Hematopoietic multipotent progenitor cell treated with erythropoietin and hydrocortisone succinate and interleukin-3 and kit ligand, for 15 days (in vitro differentiated cells): ENCODE measurements around the gene KRTAP4-1.
"Not testable (repeated sequence)": the region's sequence is repeated elsewhere in the genome, so short reads cannot be mapped to it uniquely, and the experiment has no call there.

Experiments
- DNase-seq: peaks from one replicate; pipeline ENCODE4 v3.0.0-alpha.2; 2015; ENCODE audit warnings: low spot score

The KRTAP4-1 gene

GRCh38 chr17:41184480-41184961, at the start of gene KRTAP4-1:
KRTAP4-1 (minus strand) TSS chr17:41184911; CDS start chr17:41184854, 57 bp downstream.
- DNase-seq = no peak

DNA sequence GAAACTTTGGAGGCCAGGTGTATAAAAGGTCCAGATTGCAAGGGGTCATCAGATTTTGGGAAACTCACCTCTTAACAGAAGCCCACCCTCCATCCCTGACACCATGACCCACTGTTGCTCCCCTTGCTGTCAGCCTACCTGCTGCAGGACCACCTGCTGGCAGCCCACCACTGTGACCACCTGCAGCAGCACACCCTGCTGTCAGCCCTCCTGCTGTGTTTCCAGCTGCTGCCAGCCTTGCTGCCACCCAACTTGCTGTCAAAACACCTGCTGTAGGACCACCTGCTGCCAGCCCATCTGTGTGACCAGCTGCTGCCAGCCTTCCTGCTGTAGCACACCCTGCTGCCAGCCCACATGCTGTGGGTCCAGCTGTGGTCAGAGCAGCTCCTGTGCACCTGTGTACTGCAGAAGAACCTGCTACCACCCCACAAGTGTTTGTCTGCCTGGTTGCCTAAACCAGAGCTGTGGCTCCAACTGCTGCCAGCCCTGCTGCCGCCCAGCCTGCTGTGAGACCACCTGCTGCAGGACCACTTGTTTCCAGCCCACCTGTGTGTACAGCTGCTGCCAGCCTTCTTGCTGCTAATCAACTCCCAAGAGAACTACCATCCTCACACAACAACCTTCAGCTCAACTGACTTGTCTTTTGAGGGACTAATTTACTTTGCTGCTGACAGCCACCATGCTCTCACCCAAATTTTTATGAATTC, 47.8 kb upstream of the KRTAP4-1 start, which contains the start of gene KRTAP9-3:
Gene KRTAP9-3, plus strand, starts transcription at position 51 of the 707 bp plus-strand sequence. Its CDS starts 53 bp downstream, at position 104.
- DNase-seq = not testable (repeated sequence)

- no peak for DNase-seq
These were observed 47.0 kb upstream of the KRTAP4-1 start for GRCh38 chr17:41231731-41232130.

DNA sequence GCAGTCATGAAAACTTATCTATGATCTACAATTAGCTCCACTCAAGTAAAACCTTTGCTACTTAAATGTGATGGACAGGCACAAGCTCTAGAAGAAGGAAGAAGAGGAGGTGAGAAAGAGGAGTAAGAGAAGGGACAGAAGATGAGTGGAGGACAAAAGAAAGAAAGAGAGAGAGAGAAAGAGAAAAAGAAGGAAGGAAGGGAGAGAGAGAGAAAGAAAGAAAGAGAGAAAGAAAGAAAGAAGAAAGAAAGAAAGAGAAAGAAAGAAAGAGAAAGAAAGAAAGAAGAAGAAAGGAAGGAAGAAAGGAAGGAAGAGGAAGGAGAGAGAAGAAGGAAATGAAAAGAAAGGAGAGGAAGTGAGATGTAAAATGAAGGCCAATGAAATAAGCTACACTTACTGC, 45.4 kb upstream of the KRTAP4-1 start:
- DNase-seq = no peak

- DNase-seq = not testable (repeated sequence)
These were observed 41.9 kb upstream of the KRTAP4-1 start, which contains the start of gene KRTAP9-2 for GRCh38 chr17:41226598-41227095. KRTAP9-2 (plus strand) TSS chr17:41226648; CDS start chr17:41226655, 7 bp downstream.

- DNase-seq = no peak
These were observed 41.3 kb upstream of the KRTAP4-1 start for GRCh38 chr17:41226051-41226450.

DNA sequence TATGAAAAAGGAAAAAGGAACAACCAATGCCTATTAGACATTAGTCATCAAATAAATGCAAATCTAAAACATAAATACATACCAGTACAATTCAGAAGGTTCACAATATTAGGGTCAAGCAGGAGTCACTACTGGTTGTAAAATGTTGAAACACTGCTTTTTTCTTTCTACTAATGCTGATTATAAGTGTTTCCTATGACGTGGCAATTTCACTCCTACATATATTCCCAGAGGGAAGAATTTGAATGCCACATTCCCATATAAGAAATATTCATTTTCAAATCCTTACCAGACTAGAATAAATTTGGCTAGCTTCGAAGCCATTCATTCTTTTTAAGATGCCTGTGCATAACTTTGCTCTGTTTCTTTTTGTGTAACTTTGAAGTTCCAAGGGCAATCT, 39.1 kb upstream of the KRTAP4-1 start:
- DNase-seq = no peak

- no peak for DNase-seq
These were observed 31.0 kb upstream of the KRTAP4-1 start for GRCh38 chr17:41215681-41216080.

DNA sequence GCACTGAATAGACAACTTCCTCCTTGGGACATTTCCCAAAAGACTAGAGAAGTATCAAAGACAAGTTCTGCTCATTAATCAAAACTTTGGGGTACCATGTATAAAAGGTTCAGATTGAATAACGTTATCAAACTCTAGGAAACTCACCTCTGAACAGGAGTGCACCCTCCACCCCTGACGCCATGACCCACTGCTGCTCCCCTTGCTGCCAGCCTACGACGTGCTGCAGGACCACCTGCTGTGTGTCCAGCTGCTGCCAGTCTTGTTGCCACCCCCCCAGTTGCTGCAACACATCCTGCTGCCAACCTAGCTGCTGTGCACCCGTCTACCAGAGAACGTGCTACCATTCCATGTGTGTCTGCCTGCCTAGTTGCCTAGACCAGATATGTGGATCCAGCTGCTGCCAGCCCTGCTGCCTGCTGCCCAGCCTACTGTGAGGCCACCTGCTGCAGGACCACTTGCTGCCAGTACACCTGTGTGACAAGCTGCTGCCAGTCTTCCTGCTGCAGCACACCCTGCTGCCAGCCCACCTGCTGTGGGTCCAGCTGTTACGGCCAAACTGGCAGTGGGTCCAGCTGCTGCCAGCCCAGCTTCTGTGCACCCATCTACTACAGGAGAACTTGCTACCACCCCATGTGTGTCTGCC, 27.9 kb upstream of the KRTAP4-1 start:
- no peak for DNase-seq

DNA sequence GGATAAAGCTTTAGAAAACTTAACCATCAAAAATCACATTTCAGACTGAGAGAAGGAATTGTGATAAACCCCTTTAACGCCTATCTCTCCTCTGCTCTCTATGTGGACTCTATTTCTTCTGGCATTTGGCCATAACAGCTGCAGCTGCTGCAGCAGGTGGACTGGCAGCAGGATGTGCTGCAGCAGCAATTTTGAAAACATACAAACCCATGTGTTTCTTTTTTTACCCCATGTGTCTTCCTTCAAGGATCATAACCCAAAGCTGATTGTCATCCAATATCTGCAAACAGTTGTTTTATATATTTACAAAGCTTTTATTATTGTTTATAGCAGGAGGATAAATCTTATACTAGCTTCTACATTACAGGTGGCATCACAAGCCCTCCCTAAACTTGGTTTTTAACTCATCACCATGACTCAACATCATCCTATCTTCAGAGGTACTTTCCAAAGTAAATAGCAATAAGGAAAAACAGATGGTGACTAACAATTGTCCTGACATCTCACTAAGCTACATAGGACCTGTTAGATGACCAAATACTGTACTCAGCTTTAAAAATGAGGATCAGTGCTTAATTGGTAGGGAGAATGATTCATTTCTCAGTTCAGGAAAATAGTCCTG, 27.2 kb upstream of the KRTAP4-1 start:
- no peak for DNase-seq

DNA sequence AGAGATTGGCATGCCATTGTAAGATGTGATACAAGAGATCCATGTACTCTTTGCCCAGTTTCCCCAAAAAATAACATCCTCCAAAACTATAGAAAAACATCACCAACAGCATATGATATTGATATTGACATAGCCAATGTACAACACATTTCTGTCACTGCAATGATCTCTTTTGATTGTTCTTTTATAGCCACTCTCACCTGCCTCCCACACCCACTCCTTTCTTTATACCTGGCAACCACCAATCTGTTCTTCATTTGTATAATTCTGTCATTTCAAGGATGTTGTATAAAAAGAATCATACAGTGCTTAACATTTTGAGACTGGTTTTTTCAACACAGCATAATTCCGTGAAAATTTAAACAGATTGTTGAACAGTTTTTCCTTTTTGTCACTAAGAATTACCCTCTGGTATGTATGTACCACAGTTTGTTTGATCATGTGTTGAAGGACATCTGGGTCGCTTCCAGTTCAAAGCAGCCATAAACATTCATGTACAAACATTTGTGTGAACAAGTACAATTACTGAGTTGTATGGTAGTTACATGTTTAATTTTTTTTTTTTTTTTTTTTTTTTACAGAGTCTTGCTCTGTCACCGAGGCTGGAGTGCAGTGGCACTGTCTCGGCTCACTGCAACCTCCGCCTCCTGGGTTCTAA, 14.8 kb upstream of the KRTAP4-1 start:
- no peak for DNase-seq

DNA sequence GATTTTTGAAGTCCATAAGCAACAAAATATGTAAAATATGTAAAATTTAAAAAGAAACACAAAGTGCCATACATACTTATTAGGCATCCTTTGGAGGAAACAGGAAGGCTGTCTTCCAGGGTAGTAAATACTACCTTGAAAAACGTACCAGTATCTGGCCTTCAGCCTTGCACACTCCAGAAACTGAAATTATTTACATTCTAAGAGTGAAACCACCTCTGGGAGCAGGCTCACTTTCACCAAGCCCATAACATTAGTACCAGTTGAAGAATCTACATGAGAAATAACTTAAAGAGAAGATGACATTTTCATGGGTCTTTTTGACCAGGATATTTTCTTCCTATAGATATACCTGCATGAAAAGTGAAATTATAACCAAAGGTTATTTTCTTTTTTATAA, 11.4 kb upstream of the KRTAP4-1 start:
- DNase-seq = no peak

- DNase-seq = no peak
These were observed 5.6 kb upstream of the KRTAP4-1 start for GRCh38 chr17:41190328-41190727.

GRCh38 chr17:41189837-41190318, 5.2 kb upstream of the KRTAP4-1 start, which contains the start of gene KRTAP9-1:
KRTAP9-1 (plus strand) TSS chr17:41189887; CDS start chr17:41189887, 0 bp downstream.
- not testable (repeated sequence) for DNase-seq

DNA sequence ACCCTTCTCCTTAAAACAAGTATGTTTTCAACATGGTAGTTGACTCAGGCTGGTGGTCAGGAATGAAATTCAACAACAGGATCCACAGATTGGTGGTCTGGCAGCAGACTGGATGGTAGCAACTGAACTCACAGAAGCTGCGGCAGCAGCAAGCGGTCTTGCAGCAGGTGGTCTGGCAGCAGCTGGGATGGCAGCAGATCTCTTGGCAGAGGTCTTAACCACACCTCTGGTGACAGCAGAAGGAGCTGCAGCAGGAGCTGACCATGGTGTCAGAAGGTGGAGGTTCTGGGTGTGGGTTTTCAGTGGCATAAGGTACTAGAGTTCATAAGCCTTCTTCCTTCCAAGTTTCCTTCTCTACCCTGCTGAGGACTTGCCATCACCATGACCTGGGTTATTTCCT, 2.2 kb upstream of the KRTAP4-1 start:
- no peak for DNase-seq

DNA sequence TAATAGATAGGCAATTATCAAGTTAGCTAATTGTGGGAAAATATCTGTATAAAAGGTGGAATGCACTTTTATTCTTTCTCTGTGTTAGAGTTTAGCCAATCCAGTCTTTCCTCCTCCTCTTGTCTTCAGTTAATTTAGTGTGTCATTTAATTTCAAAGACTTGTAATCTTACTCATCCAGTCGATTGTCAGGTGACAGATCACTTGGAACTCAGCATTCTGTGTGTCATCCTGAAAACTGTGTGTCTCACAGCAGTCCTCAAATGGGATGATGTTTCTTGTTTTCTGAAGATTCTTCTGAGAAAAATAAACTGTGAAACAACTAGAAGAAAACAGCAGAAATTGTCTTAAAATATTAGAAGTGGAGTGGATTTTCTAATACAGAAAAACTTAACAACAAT, 290 bp upstream of the KRTAP4-1 start:
- no peak for DNase-seq

DNA sequence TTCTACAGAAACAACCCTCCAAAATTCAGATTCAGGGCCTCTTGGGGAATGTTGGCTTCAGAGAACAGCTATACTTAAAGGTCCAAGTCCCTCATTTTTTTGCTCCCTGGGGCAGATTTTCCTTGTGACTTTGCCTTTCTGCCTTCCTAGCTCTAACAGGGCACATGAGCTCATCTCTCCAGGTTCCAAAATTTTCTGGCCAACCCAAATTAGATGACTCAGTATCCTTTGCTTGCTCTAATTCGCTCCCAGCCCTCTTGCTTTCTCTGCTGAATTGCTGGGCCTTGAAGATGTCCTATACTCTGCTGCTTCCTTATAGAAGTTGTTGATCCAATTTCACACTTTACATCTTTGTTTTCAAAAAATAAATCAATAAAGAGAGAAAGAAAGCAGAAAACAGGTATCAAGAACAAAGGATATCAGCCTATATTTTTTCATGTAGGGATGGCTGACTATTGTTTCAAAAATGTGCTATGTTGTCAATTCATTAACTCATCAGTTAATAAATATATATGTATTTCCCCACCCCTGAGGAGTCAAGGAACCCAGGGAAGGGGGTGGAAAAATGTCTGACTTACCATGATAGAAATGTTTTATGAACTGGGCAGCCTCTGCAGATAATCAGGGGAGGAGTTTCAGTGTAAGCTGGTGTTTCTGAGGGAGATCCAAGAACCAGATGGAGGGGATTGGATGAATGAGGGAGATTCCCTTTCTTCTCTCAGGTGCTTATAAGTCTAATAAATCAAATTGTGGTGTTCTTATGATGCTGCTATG, 5.7 kb downstream of the KRTAP4-1 start:
- no peak for DNase-seq

DNA sequence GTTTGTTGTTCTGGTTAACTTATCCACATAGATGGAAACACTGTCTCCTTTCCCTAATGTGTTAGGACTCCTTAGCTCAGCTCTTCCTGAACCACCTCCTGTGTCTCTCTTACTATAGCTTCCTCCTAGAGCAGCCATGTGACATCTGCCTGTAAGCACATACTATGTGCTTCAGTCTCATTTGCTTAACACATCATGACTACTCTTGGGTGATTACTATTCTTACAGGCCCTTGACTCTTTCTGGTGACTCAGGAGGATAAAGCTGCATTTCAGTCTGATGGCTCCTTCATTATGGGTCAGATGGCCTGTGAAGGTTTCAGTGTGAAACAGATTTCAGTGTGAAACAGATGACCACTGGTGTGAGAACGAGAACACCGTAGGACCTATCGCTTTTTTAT, 6.4 kb downstream of the KRTAP4-1 start:
- no peak for DNase-seq

- DNase-seq = no peak
These were observed 6.9 kb downstream of the KRTAP4-1 start, which contains the start of gene KRTAP4-2 for GRCh38 chr17:41177727-41178271. KRTAP4-2 (minus strand) TSS chr17:41178221; CDS start chr17:41178164, 57 bp downstream.

DNA sequence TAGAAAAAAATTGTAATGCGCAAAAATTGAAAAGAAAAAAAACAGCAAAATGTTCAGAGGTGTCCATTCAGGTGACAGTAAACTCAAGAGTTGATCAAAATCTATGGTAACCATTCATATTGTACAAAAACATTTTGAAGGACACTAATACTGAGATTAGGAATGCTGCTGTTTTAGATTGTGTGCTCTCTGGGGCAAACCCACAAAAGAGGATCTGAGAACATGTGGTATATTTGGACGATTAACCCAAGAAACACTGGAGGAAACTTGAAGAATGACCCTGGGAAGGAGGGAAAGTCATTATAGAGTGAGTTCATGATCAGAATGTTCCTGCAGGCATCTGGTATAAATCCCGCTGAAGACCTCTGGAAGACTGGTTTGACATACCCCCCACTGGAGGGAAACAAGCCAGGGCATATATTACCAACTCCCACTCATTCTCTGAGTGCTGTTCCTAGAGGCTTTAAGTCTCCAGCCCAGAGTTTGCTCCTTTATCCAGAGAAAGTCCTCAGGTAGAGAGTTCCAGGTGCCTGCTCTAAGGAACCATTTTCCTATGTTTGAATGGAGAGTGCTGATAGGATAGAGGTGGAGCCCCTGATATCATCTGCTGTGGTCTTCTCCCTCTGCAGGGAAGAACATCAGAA, 7.8 kb downstream of the KRTAP4-1 start:
- DNase-seq = no peak
